GM12878 (cell line): Measurements from ENCODE around the gene GDF11. TPM values are rescaled to one million over a fixed set of nuclear protein-coding genes. Genes with fewer than 3 reads are reported as not detected.

ENCODE experiments used
- ATAC-seq: fragments of 200-7000 bp; cut with Tn5 transposase; 3 replicates; pipeline ENCODE4 v1.9.1; 2020; ENCODE audit warnings: mild to moderate bottlenecking, moderate library complexity
- BruUV-seq: library from RNA; stranded (reverse); fragments of 400-500 nt; replicated peaks from 2 replicates; lab custom pipeline; 2021; lab: Mats Ljungman, UMichigan
- CTCF ChIA-PET: fragments of 300-600 bp; sonication (Branson Sonifier 250); formaldehyde crosslinking; extraction: SDS; loops from one replicate; lab custom pipeline; 2021; ENCODE audit warnings: inconsistent platforms; lab: Yijun Ruan, JAX
- POLR2A ChIA-PET: fragments of 350-600 bp; formaldehyde crosslinking; extraction: SDS; loops from one replicate; lab custom pipeline; 2021; ENCODE audit warnings: inconsistent platforms; lab: Charles Lee
- RAD21 ChIA-PET: fragments of 300-600 bp; sonication (Branson Sonifier 250); formaldehyde crosslinking; loops from one replicate; lab custom pipeline; 2023; ENCODE audit warnings: antibody characterized with exemption; ENCODE audit not compliant: unreplicated experiment; lab: Charles Lee
- SMC1A ChIA-PET: fragments of 300-600 bp; sonication (Branson Sonifier 250); formaldehyde crosslinking; loops from one replicate; lab custom pipeline; 2023; ENCODE audit not compliant: unreplicated experiment, uncharacterized antibody; lab: Charles Lee
- DNase-seq: peaks from one replicate; pipeline ENCODE4 v3.0.0-alpha.2; 2011; ENCODE audit warnings: low read depth, low spot score
- FAIRE-seq: peaks from 3 replicates; lab custom pipeline; 2011; peaks lifted over from hg19 to GRCh38; lab: Jason Lieb, UNC
- H2AFZ ChIP-seq: 2 replicates; pipeline ENCODE4 v1.6.0; 2011; ENCODE audit warnings: low read depth, low read length, control low read depth; ENCODE audit not compliant: control insufficient read depth
- H3K27ac ChIP-seq: 2 replicates; pipeline ENCODE4 v1.5.1; 2011; ENCODE audit warnings: control low read depth; ENCODE audit not compliant: control insufficient read depth, insufficient read depth
- H3K27me3 ChIP-seq, 2 experiments: replicated peaks in 1 of 2; 2 replicates each; pipeline versions ENCODE4 v1.6.0 to v1.6.1; 2011; ENCODE audit warnings: low read length in 1 of 2; ENCODE audit not compliant: control insufficient read depth in 2 of 2, insufficient read depth in 2 of 2
- H3K36me3 ChIP-seq, 2 experiments: 2 replicates each; pipeline ENCODE4 v1.5.1; 2011; ENCODE audit warnings: low read length in 1 of 2; ENCODE audit not compliant: control insufficient read depth in 2 of 2, insufficient read depth in 2 of 2
- H3K4me1 ChIP-seq: 2 replicates; pipeline ENCODE4 v1.6.1; 2011; ENCODE audit warnings: mild to moderate bottlenecking, low read length, moderate library complexity, mixed read lengths; ENCODE audit not compliant: control insufficient read depth, insufficient read depth
- H3K4me2 ChIP-seq: 2 replicates; pipeline ENCODE4 v1.6.0; 2011; ENCODE audit warnings: control low read depth; ENCODE audit not compliant: control insufficient read depth, insufficient read depth
- H3K4me3 ChIP-seq: fragments of 200-600 bp; sonication (generic); 2 replicates; pipeline ENCODE4 v1.5.1; 2016
- H3K79me2 ChIP-seq: 2 replicates; pipeline ENCODE4 v1.6.0; 2011; ENCODE audit warnings: low read length; ENCODE audit not compliant: control insufficient read depth, insufficient read depth
- H3K9ac ChIP-seq: 2 replicates; pipeline ENCODE4 v1.8.0; 2011; ENCODE audit warnings: low read length, control low read depth, mixed read lengths; ENCODE audit not compliant: control insufficient read depth, insufficient read depth
- H3K9me3 ChIP-seq: replicated peaks from 3 replicates; pipeline ENCODE4 v1.5.1; 2011; ENCODE audit warnings: mild to moderate bottlenecking, low read length; ENCODE audit not compliant: control insufficient read depth, insufficient read depth
- H4K20me1 ChIP-seq: 2 replicates; pipeline ENCODE4 v1.6.0; 2011; ENCODE audit not compliant: control insufficient read depth, insufficient read depth
- EP300 ChIP-seq, 2 experiments: fragments of 150-350 bp in 1 of 2; IDR thresholded peaks; 2 replicates each; pipeline ENCODE4 v1.6.1; 2011 to 2012; ENCODE audit warnings: low read depth in 2 of 2, low read length in 2 of 2, borderline replicate concordance in 1 of 2, improper control_type of control experiment in 1 of 2, inconsistent platforms in 1 of 2; ENCODE audit not compliant: control insufficient read depth in 1 of 2
- NR2C2 ChIP-seq: IDR thresholded peaks from 2 replicates; pipeline ENCODE4 v1.6.1; 2011; ENCODE audit warnings: borderline replicate concordance, low read depth; ENCODE audit not compliant: control insufficient read depth, insufficient read length
- PAX5 ChIP-seq: IDR thresholded peaks from 2 replicates; pipeline ENCODE4 v1.6.1; 2011; ENCODE audit warnings: low read depth, low read length, borderline replicate concordance
- PRDM15 ChIP-seq: fragments of 450-650 bp; formaldehyde crosslinking; IDR thresholded peaks from 2 replicates; pipeline ENCODE4 v1.4.0; 2020; ENCODE audit warnings: mild to moderate bottlenecking, moderate library complexity
- RUNX3 ChIP-seq: IDR thresholded peaks from 2 replicates; pipeline ENCODE4 v1.6.1; 2012; ENCODE audit warnings: low read length, inconsistent platforms
- SMAD1 ChIP-seq: fragments of 450-650 bp; IDR thresholded peaks from 2 replicates; pipeline ENCODE4 v1.6.1; 2018; ENCODE audit warnings: mild to moderate bottlenecking, low read depth; ENCODE audit not compliant: partially characterized antibody
- WGBS: methylation state at CpG from one replicate; pipeline ENCODE4 v1.1.6; 2016; ENCODE audit warnings: low lambda C conversion rate; ENCODE audit not compliant: insufficient replicate concordance, insufficient coverage; ENCODE audit errors: missing lambda C conversion rate; 5-methylcytosine and 5-hydroxymethylcytosine counted together
- in situ Hi-C: fragments of 300-500 bp; cut with MboI; formaldehyde crosslinking; loops from 9 replicates; pipeline ENCODE4 v1.14.3; 2018; ENCODE audit warnings: mixed read lengths
- intact Hi-C: fragments of 100-400 bp; cut with micrococcal nuclease; formaldehyde crosslinking; loops from one replicate; pipeline ENCODE4 v1.14.2; 2022; ENCODE audit not compliant: unreplicated experiment
- polyA plus RNA-seq, 11 experiments: library from polyadenylated mRNA; depleted of rRNA in 4 of 11; unstranded in 6 of 11; stranded (reverse) in 5 of 11; fragments of >200 nt; fragmentation: Nextera tagmentation in 4 of 11; fragmentation: Illumina TruSeq in 1 of 11; extraction: Ambion mirVana in 4 of 11; extraction: Trizol in 1 of 11; gene quantifications; 1 replicate in 1 of 11; 2 replicates in 10 of 11; pipeline versions ENCODE4 v1.2.1 to v1.2.3, GENCODE V29; 2011 to 2016; ENCODE audit warnings: inconsistent platforms in 2 of 11, missing spikeins in 2 of 11, low read depth in 1 of 11
- total RNA-seq, 4 experiments: library from RNA; depleted of rRNA in 3 of 4; stranded (reverse); fragments of >200 nt in 3 of 4; fragmentation: Illumina TruSeq in 1 of 4; extraction: Trizol in 1 of 4; gene quantifications; 2 replicates each; pipeline versions ENCODE4 v1.2.1 to v1.2.3, GENCODE V29; 2013 to 2021
- TF ChIP-seq, protein P1 (sequence below): fragments of 450-650 bp; IDR thresholded peaks from 2 replicates; pipeline ENCODE4 v1.6.1; 2017; ENCODE audit warnings: mild to moderate bottlenecking, moderate library complexity

GDF11 gene
- total and polyA plus RNA-seq, 10 of the 15 experiments (the other 5 are each of a cell fraction or from before 2014, with no cell fraction given), result 0.83 to 15.4 (median 4.3) TPM

GRCh38 chr12:55719371-55719770 is 23.6 kb upstream of the GDF11 start:
- CTCF ChIA-PET, result interaction anchor here (0.7 to 11.4 kb wide), 10 partner anchors 11 to 1239 kb away, joined by 3 to 205 read pairs (median 4); partner anchors contain the start of gene CD63
- RAD21 ChIA-PET, result interaction anchor here (1.4 to 11.0 kb wide), 2 partner anchors 10 to 18 kb away, joined by 3 to 113 read pairs; partner anchors contain the start of gene CD63
- no peak for FAIRE-seq

More at GRCh38 chr12:55719371-55719770, 23.6 kb upstream of the GDF11 start:
- peaks cover 6 to 7% of the 10 kb centered on the region in 2 experiments; a peak in 3 of 4 replicates for H3K36me3 ChIP-seq
- H3K4me1 ChIP-seq, result peaks cover 25% of the 10 kb centered on the region
- DNase-seq (no peak), ATAC-seq (no peak)
- H3K4me3 ChIP-seq, result no peak overlapping the region
- no peak overlapping the region for H3K9ac ChIP-seq
- SMC1A ChIA-PET, result interaction anchor here (0.9 to 3.5 kb wide), 6 partner anchors 11 to 209 kb away, joined by 3 to 16 read pairs (median 4); no protein-coding TSS in a partner anchor
- 77% methylated on average over 7 of the region's 7 CpGs for WGBS
- no peaks in the 10 kb centered on the region for H3K27me3 ChIP-seq
- 0 out of 2 replicates have a peak overlapping the region, but pooled peaks have one; percentile 100 for H3K4me2 ChIP-seq
- TF ChIP-seq EP300 (IDR thresholded peaks at IDR 0.05; ENCODE audit: borderline replicate concordance in 1 of 2, control insufficient read depth in 1 of 2, low read depth in 2 of 2, low read length in 2 of 2), result no peak
- no peak for TF ChIP-seq PRDM15 (CRISPR knock-in tag)
- no peak for TF ChIP-seq RUNX3
- TF ChIP-seq NR2C2, result no peak
- TF ChIP-seq, protein P1, sequence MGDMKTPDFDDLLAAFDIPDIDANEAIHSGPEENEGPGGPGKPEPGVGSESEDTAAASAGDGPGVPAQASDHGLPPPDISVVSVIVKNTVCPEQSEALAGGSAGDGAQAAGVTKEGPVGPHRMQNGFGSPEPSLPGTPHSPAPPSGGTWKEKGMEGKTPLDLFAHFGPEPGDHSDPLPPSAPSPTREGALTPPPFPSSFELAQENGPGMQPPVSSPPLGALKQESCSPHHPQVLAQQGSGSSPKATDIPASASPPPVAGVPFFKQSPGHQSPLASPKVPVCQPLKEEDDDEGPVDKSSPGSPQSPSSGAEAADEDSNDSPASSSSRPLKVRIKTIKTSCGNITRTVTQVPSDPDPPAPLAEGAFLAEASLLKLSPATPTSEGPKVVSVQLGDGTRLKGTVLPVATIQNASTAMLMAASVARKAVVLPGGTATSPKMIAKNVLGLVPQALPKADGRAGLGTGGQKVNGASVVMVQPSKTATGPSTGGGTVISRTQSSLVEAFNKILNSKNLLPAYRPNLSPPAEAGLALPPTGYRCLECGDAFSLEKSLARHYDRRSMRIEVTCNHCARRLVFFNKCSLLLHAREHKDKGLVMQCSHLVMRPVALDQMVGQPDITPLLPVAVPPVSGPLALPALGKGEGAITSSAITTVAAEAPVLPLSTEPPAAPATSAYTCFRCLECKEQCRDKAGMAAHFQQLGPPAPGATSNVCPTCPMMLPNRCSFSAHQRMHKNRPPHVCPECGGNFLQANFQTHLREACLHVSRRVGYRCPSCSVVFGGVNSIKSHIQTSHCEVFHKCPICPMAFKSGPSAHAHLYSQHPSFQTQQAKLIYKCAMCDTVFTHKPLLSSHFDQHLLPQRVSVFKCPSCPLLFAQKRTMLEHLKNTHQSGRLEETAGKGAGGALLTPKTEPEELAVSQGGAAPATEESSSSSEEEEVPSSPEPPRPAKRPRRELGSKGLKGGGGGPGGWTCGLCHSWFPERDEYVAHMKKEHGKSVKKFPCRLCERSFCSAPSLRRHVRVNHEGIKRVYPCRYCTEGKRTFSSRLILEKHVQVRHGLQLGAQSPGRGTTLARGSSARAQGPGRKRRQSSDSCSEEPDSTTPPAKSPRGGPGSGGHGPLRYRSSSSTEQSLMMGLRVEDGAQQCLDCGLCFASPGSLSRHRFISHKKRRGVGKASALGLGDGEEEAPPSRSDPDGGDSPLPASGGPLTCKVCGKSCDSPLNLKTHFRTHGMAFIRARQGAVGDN, result no peak
- no peak for TF ChIP-seq PAX5
- TF ChIP-seq SMAD1, result no peak
- intact Hi-C loops (no loop called here), in situ Hi-C loops (no loop called here)
- no peak overlapping the region for H2AFZ ChIP-seq
- H3K79me2 ChIP-seq, result peaks cover 13% of the 10 kb centered on the region
- POLR2A ChIA-PET, result interaction anchor here (0.6 to 2.4 kb wide), 3 partner anchors 11 to 730 kb away, joined by 3 to 10 read pairs (median 6); no protein-coding TSS in a partner anchor
- H4K20me1 ChIP-seq, result no peaks in the 10 kb centered on the region
- H3K9me3 ChIP-seq, result no peaks in the 10 kb centered on the region
- no TSS peak for BruUV-seq
- no peak overlapping the region for H3K27ac ChIP-seq
